Lower leg skin (tissue), 3 donors: ENCODE results near the gene TMEM243.

ENCODE experiments used
- CTCF ChIP-seq, 3 donors: fragments of 450-650 bp; IDR thresholded peaks; one replicate each; pipeline ENCODE4 v1.5.1; 2016; ENCODE audit warnings: antibody characterized with exemption in 3 of 3, mild to moderate bottlenecking in 3 of 3, moderate library complexity in 2 of 3
- POLR2A ChIP-seq, 2 donors: fragments of 450-650 bp; IDR thresholded peaks; one replicate each; pipeline ENCODE4 v1.6.1; 2016 to 2017; ENCODE audit warnings: antibody characterized with exemption in 2 of 2, mild to moderate bottlenecking in 1 of 2, moderate library complexity in 1 of 2

DNA sequence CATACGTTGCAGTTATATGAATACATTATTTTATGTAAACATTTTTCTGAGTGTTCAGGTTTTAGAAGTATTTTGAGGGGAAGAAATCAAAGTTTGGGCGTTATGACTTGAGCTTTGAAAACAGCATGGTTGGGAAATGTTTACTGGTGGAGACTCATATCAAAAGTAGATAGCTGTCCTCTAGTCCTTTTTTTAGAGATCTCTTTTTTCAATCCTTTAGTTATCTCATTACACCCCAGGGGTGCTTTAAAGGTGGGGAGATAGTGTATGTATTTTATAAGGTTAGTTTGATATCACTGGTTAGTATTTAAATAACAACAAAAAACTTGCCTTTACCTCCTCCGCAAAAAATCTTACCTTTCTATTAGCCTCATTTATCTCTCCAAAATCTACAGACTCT, 65.0 kb downstream of the TMEM243 start:
- TF ChIP-seq CTCF (IDR thresholded peaks at IDR 0.05) (no peak), POLR2A (IDR thresholded peaks at IDR 0.05) (no peak)
